Smooth muscle cell (in vitro differentiated cells): Measurements from ENCODE around the gene GATAD1. TPM values are rescaled to one million over a fixed set of nuclear protein-coding genes. Genes with fewer than 3 reads are reported as not detected.

ENCODE experiments used
- DNase-seq: peaks from one replicate; lab custom pipeline; 2025; ENCODE audit not compliant: unreplicated experiment; lab: John Stamatoyannopoulos, UW
- H2AFZ ChIP-seq: fragments of 200-600 bp; sonication (generic); 2 replicates; pipeline ENCODE4 v1.6.0; 2016; ENCODE audit warnings: antibody characterized with exemption, low read depth, mild to moderate bottlenecking
- H3F3A ChIP-seq: fragments of 200-600 bp; sonication (generic); 2 replicates; pipeline ENCODE4 v1.6.0; 2017; ENCODE audit warnings: antibody characterized with exemption, low read depth
- H3K27ac ChIP-seq: fragments of 200-600 bp; sonication (generic); 2 replicates; pipeline ENCODE4 v1.5.1; 2016; ENCODE audit warnings: low read depth, mild to moderate bottlenecking
- H3K27me3 ChIP-seq: fragments of 200-600 bp; sonication (generic); 2 replicates; pipeline ENCODE4 v1.6.1; 2016; ENCODE audit warnings: low read depth, mild to moderate bottlenecking
- H3K36me3 ChIP-seq: fragments of 200-600 bp; sonication (generic); 2 replicates; pipeline ENCODE4 v1.5.1; 2016; ENCODE audit warnings: low read depth
- H3K4me1 ChIP-seq: fragments of 200-600 bp; sonication (generic); 2 replicates; pipeline ENCODE4 v1.5.1; 2016; ENCODE audit warnings: low read depth
- H3K4me2 ChIP-seq: fragments of 200-600 bp; sonication (generic); 2 replicates; pipeline ENCODE4 v1.6.0; 2016; ENCODE audit warnings: mild to moderate bottlenecking
- H3K4me3 ChIP-seq: fragments of 200-600 bp; sonication (generic); 2 replicates; pipeline ENCODE4 v1.5.1; 2016; ENCODE audit warnings: mild to moderate bottlenecking
- H3K79me2 ChIP-seq: fragments of 200-600 bp; sonication (generic); 2 replicates; pipeline ENCODE4 v1.6.0; 2016; ENCODE audit warnings: low read depth, mild to moderate bottlenecking
- H3K9ac ChIP-seq: fragments of 200-600 bp; sonication (generic); 2 replicates; pipeline ENCODE4 v1.6.0; 2016; ENCODE audit warnings: low read depth
- H3K9me3 ChIP-seq: fragments of 200-600 bp; sonication (generic); replicated peaks from 2 replicates; pipeline ENCODE4 v1.5.1; 2016; ENCODE audit warnings: low read depth
- H4K20me1 ChIP-seq: fragments of 200-600 bp; sonication (generic); 2 replicates; pipeline ENCODE4 v1.6.0; 2016; ENCODE audit warnings: low read depth
- WGBS: methylation state at CpG from one replicate; pipeline ENCODE4 v1.1.7; 2016; ENCODE audit warnings: low lambda C conversion rate; 5-methylcytosine and 5-hydroxymethylcytosine counted together
- polyA plus RNA-seq: library from polyadenylated mRNA; unstranded; fragments of >200 nt; fragmentation: Nextera tagmentation; extraction: Ambion mirVana; gene quantifications from 2 replicates; pipeline ENCODE4 v1.2.1, GENCODE V29; 2016
- total RNA-seq: library from RNA; depleted of rRNA; stranded (reverse); fragments of >200 nt; gene quantifications from 2 replicates; pipeline ENCODE4 v1.2.3, GENCODE V29; 2014
- TF ChIP-seq, protein P1 (sequence below): fragments of 200-600 bp; sonication (generic); IDR thresholded peaks from 2 replicates; pipeline ENCODE4 v1.5.1; 2017; ENCODE audit warnings: borderline replicate concordance, mild to moderate bottlenecking, antibody characterized with exemption; ENCODE audit not compliant: insufficient read depth, poor library complexity, severe bottlenecking

The GATAD1 gene
- total and polyA plus RNA-seq, 2 experiments from 2014 or later, result 20.7 to 21.8 TPM

DNA sequence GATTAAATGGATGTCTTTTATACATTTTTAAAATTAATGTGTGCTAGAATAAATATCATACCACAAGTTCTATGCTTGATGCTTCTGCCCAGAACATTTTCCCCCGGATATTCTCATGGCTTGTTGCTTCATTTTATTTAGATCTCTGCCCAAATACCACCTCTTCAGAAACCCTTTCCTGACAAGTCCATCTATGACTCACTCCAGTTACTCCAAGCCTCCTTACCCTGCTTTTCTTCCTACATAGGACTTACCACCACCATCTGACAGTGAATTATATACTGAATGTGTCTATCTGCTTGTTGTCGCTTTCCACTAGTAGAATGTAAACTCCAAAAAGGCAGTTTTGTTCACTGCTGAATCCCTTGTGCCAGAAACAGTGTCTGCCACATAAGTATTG, 49.6 kb downstream of the GATAD1 start:
- 80% methylated on average over 2 of the region's 2 CpGs for WGBS

GRCh38 chr7:92498557-92498956, 51.3 kb downstream of the GATAD1 start:
- no peaks in the 10 kb centered on the region for H3K27me3 ChIP-seq
- 95% methylated on average over 2 of the region's 2 CpGs for WGBS
- H3K27ac ChIP-seq, result no peak overlapping the region
- H3K9ac ChIP-seq, result no peak overlapping the region
- H3F3A ChIP-seq, result no peaks in the 10 kb centered on the region
- TF ChIP-seq, protein P1, sequence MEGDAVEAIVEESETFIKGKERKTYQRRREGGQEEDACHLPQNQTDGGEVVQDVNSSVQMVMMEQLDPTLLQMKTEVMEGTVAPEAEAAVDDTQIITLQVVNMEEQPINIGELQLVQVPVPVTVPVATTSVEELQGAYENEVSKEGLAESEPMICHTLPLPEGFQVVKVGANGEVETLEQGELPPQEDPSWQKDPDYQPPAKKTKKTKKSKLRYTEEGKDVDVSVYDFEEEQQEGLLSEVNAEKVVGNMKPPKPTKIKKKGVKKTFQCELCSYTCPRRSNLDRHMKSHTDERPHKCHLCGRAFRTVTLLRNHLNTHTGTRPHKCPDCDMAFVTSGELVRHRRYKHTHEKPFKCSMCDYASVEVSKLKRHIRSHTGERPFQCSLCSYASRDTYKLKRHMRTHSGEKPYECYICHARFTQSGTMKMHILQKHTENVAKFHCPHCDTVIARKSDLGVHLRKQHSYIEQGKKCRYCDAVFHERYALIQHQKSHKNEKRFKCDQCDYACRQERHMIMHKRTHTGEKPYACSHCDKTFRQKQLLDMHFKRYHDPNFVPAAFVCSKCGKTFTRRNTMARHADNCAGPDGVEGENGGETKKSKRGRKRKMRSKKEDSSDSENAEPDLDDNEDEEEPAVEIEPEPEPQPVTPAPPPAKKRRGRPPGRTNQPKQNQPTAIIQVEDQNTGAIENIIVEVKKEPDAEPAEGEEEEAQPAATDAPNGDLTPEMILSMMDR, result no peak
- H3K79me2 ChIP-seq, result no peaks in the 10 kb centered on the region
- peaks cover 5% of the 10 kb centered on the region for H3K36me3 ChIP-seq
- DNase-seq, result no peak
- no peaks in the 10 kb centered on the region for H3K4me1 ChIP-seq
- H3K9me3 ChIP-seq, result no peaks in the 10 kb centered on the region
- H3K4me2 ChIP-seq, result no peak overlapping the region
- H4K20me1 ChIP-seq, result no peaks in the 10 kb centered on the region
- no peak overlapping the region for H2AFZ ChIP-seq
- no peak overlapping the region for H3K4me3 ChIP-seq

More for the DNA sequence above, 49.6 kb downstream of the GATAD1 start:
- Histone ChIP-seq H3K9ac (no peak overlapping the region), H3K4me1 (no peaks in the 10 kb centered on the region), H3K9me3 (no peaks in the 10 kb centered on the region), H3K79me2 (no peaks in the 10 kb centered on the region), H4K20me1 (no peaks in the 10 kb centered on the region), H2AFZ (no peak overlapping the region), H3K27ac (no peak overlapping the region), H3K36me3 (peaks cover 3% of the 10 kb centered on the region), H3K27me3 (no peaks in the 10 kb centered on the region), H3K4me3 (no peak overlapping the region), H3F3A (no peaks in the 10 kb centered on the region), H3K4me2 (no peak overlapping the region)
- no peak for DNase-seq
- TF ChIP-seq, protein P1, result no peak

- Histone ChIP-seq H2AFZ (no peak overlapping the region), H3F3A (no peaks in the 10 kb centered on the region), H3K79me2 (no peaks in the 10 kb centered on the region), H3K9me3 (no peaks in the 10 kb centered on the region), H3K27ac (no peak overlapping the region), H3K27me3 (no peaks in the 10 kb centered on the region), H3K36me3 (peaks cover 5% of the 10 kb centered on the region), H3K4me2 (no peak overlapping the region), H3K4me1 (no peaks in the 10 kb centered on the region), H4K20me1 (no peaks in the 10 kb centered on the region), H3K9ac (no peak overlapping the region), H3K4me3 (no peak overlapping the region)
- TF ChIP-seq, protein P1, result no peak
- DNase-seq, result no peak
- WGBS, result 96% methylated on average over 2 of the region's 2 CpGs
Measured at GRCh38 chr7:92503767-92504166, 56.5 kb downstream of the GATAD1 start.

GRCh38 chr7:92504563-92504962, 57.3 kb downstream of the GATAD1 start:
- H2AFZ ChIP-seq, result no peak overlapping the region
- no peaks in the 10 kb centered on the region for H4K20me1 ChIP-seq
- H3K79me2 ChIP-seq, result no peaks in the 10 kb centered on the region
- H3K36me3 ChIP-seq, result peaks cover 5% of the 10 kb centered on the region
- no peak for DNase-seq
- H3K9ac ChIP-seq, result no peak overlapping the region
- no peak overlapping the region for H3K27ac ChIP-seq
- H3K9me3 ChIP-seq, result no peaks in the 10 kb centered on the region
- H3F3A ChIP-seq, result no peaks in the 10 kb centered on the region
- H3K4me3 ChIP-seq, result no peak overlapping the region
- no peaks in the 10 kb centered on the region for H3K27me3 ChIP-seq
- no peaks in the 10 kb centered on the region for H3K4me1 ChIP-seq
- TF ChIP-seq, protein P1, result no peak
- 98% methylated on average over 3 of the region's 3 CpGs for WGBS
- no peak overlapping the region for H3K4me2 ChIP-seq
